ENCODE data around the gene NAALAD2. TPM values are rescaled to one million over a fixed set of nuclear protein-coding genes. Genes with fewer than 3 reads are reported as not detected.
"Not testable (repeated sequence)": the region's sequence is repeated elsewhere in the genome, so short reads cannot be mapped to it uniquely, and the experiment has no call there.

The NAALAD2 gene
- total RNA-seq, 1 experiment from 2014 or later, result 2.1 TPM

DNA sequence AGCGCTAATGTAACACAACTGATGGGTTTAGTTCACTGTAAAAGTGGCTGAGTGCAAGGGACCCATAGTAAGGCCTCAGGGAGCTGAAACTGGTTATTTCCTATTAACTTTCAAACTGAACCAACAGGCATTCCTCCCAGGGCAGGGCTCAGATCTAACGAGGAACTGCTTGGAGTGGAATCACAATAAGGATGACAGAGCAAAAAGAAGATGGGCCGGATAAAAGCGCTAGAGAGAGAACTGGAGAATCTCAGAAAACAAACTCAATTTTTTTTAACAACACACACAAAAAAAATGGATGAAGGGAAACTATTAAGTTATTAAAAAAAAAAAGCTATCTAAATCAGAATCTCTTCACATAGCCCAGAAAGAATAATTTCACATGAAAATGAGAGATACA lies 102.5 kb downstream of the NAALAD2 start:
- Mint-ChIP-seq H3K4me3 (no peak overlapping the region), H3K9me3 (peaks cover 3% of the 10 kb centered on the region in 2 experiments; a peak in 2 of 5 replicates), H3K27ac (peak overlapping the region in 1 of 3 experiments; percentile 37; a peak in 1 of 7 replicates), H3K36me3 (ENCODE audit: insufficient read depth in 1 of 3, low read depth in 3 of 3) (peaks cover 0 to 4% (median 0%) of the 10 kb centered on the region in 3 experiments; a peak in 2 of 7 replicates), H3K27me3 (ENCODE audit: low read depth) (no peaks in the 10 kb centered on the region), H3K4me1 (peaks cover 29 to 31% of the 10 kb centered on the region in 2 experiments)
- H3K79me2 ChIP-seq (ENCODE audit: insufficient read depth, low read length), result no peaks in the 10 kb centered on the region
- H3K79me1 ChIP-seq (ENCODE audit: insufficient read depth, low read depth, low read length, poor library complexity, severe bottlenecking), result no peaks in the 10 kb centered on the region
- no peak overlapping the region for H2BK120ac ChIP-seq (ENCODE audit: low read depth, low read length, poor library complexity, severe bottlenecking)
- H2BK15ac ChIP-seq (ENCODE audit: low read depth, low read length), result no peak overlapping the region
- no peak overlapping the region for H3T11ph ChIP-seq (ENCODE audit: low read length)
- no peak overlapping the region for H3K27ac ChIP-seq (ENCODE audit: insufficient read length, low read depth, low read length)
- no peak overlapping the region for H3K4me2 ChIP-seq (ENCODE audit: insufficient read depth, insufficient read length, low read length)
- no peak overlapping the region for H3K23ac ChIP-seq (ENCODE audit: insufficient read length, low read depth, low read length)
- H3K9me3 ChIP-seq (ENCODE audit: control insufficient read depth, low read depth, low read length), result no peaks in the 10 kb centered on the region
- no peak overlapping the region for H2BK12ac ChIP-seq (ENCODE audit: insufficient read length, low read depth, low read length)
- H4K20me1 ChIP-seq (ENCODE audit: control insufficient read depth, insufficient read depth, insufficient read length), result no peaks in the 10 kb centered on the region
- no peak overlapping the region for H2AFZ ChIP-seq (ENCODE audit: low read length)
- no CpG with 5 or more reads among the region's 4 CpGs for WGBS (ENCODE audit: extremely low coverage, insufficient read length, low lambda C conversion rate)
- H2BK20ac ChIP-seq (ENCODE audit: low read depth, low read length, poor library complexity, severe bottlenecking), result no peak overlapping the region
- H3K18ac ChIP-seq (ENCODE audit: insufficient read length, low read depth, low read length), result no peak overlapping the region
- no peak for DNase-seq
- no peaks in the 10 kb centered on the region for H3K4me1 ChIP-seq (ENCODE audit: insufficient read depth, low read length)
- no peak overlapping the region for H4K91ac ChIP-seq (ENCODE audit: insufficient read length, low read depth, low read length)
- no peak overlapping the region for H3K56ac ChIP-seq (ENCODE audit: insufficient read length, low read depth, low read length)
- H3K27me3 ChIP-seq (ENCODE audit: insufficient read depth, low read length), result no peaks in the 10 kb centered on the region
- TF ChIP-seq, protein P1, sequence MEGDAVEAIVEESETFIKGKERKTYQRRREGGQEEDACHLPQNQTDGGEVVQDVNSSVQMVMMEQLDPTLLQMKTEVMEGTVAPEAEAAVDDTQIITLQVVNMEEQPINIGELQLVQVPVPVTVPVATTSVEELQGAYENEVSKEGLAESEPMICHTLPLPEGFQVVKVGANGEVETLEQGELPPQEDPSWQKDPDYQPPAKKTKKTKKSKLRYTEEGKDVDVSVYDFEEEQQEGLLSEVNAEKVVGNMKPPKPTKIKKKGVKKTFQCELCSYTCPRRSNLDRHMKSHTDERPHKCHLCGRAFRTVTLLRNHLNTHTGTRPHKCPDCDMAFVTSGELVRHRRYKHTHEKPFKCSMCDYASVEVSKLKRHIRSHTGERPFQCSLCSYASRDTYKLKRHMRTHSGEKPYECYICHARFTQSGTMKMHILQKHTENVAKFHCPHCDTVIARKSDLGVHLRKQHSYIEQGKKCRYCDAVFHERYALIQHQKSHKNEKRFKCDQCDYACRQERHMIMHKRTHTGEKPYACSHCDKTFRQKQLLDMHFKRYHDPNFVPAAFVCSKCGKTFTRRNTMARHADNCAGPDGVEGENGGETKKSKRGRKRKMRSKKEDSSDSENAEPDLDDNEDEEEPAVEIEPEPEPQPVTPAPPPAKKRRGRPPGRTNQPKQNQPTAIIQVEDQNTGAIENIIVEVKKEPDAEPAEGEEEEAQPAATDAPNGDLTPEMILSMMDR (conservative IDR thresholded peaks at IDR 0.05), result no peak
- no peak overlapping the region for H3K14ac ChIP-seq (ENCODE audit: insufficient read depth, low read length)
- H2BK5ac ChIP-seq (ENCODE audit: insufficient read length, low read length), result no peak overlapping the region
- no peak overlapping the region for H2AK5ac ChIP-seq (ENCODE audit: insufficient read length, low read length)
- H3K9ac ChIP-seq (ENCODE audit: extremely low read depth, insufficient read length, low read length), result no peak overlapping the region
- H3K23me2 ChIP-seq (ENCODE audit: insufficient read length, low read depth, low read length, poor library complexity, severe bottlenecking), result no peaks in the 10 kb centered on the region
- H3K4ac ChIP-seq (ENCODE audit: low read depth, low read length), result no peak overlapping the region
- no peak overlapping the region for H4K5ac ChIP-seq (ENCODE audit: insufficient read length, low read depth, low read length)
- H4K8ac ChIP-seq (replicated peaks; ENCODE audit: insufficient read length, low read depth, low read length), result no peak overlapping the region

DNA sequence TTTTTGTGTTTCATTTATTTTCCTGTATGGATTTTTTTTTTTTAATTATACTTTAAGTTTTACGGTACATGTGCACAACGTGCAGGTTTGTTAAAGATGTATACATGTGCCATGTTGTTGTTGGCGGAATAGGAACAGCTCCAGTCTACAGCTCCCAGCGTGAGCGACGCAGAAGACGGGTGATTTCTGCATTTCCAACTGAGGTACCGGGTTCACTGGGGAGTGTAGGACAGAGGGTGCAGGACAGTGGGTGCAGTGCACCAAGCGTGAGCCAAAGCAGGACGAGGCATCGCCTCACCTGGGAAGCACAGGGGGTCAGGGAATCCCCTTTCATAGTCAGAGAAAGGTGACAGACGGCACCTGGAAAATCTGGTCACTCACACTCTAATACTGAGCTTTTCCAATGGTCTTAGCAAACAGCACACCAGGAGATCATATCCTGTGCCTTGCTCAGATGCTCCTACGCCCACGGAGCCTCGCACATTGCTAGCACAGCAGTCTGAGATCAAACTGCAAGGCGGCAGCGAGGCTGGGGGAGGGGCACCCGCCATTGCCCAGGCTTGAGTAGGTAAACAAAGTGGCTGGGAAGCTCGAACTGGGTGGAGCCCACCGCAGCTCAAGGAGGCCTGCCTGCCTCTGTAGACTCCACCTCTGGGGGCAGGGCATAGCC lies 105.6 kb downstream of the NAALAD2 start:
- not testable (repeated sequence) for H4K8ac ChIP-seq (replicated peaks; ENCODE audit: insufficient read length, low read depth, low read length); H2BK120ac ChIP-seq (ENCODE audit: low read depth, low read length, poor library complexity, severe bottlenecking); H2BK12ac ChIP-seq (ENCODE audit: insufficient read length, low read depth, low read length); H3K9me3 Mint-ChIP-seq; H4K91ac ChIP-seq (ENCODE audit: insufficient read length, low read depth, low read length); H2BK5ac ChIP-seq (ENCODE audit: insufficient read length, low read length); H2AFZ ChIP-seq (ENCODE audit: low read length); H3K9me3 ChIP-seq (ENCODE audit: control insufficient read depth, low read depth, low read length); H3K23ac ChIP-seq (ENCODE audit: insufficient read length, low read depth, low read length); H3K9ac ChIP-seq (ENCODE audit: extremely low read depth, insufficient read length, low read length); H3K27me3 ChIP-seq (ENCODE audit: insufficient read depth, low read length); H3K36me3 Mint-ChIP-seq (ENCODE audit: insufficient read depth in 1 of 3, low read depth in 3 of 3); H2BK15ac ChIP-seq (ENCODE audit: low read depth, low read length); H3T11ph ChIP-seq (ENCODE audit: low read length); H3K27ac ChIP-seq (ENCODE audit: insufficient read length, low read depth, low read length); H3K79me1 ChIP-seq (ENCODE audit: insufficient read depth, low read depth, low read length, poor library complexity, severe bottlenecking); H3K4me1 ChIP-seq (ENCODE audit: insufficient read depth, low read length); H3K18ac ChIP-seq (ENCODE audit: insufficient read length, low read depth, low read length); H3K4ac ChIP-seq (ENCODE audit: low read depth, low read length); H3K56ac ChIP-seq (ENCODE audit: insufficient read length, low read depth, low read length); H4K5ac ChIP-seq (ENCODE audit: insufficient read length, low read depth, low read length); H3K23me2 ChIP-seq (ENCODE audit: insufficient read length, low read depth, low read length, poor library complexity, severe bottlenecking); H4K20me1 ChIP-seq (ENCODE audit: control insufficient read depth, insufficient read depth, insufficient read length); H2AK5ac ChIP-seq (ENCODE audit: insufficient read length, low read length); H2BK20ac ChIP-seq (ENCODE audit: low read depth, low read length, poor library complexity, severe bottlenecking); H3K79me2 ChIP-seq (ENCODE audit: insufficient read depth, low read length); H3K14ac ChIP-seq (ENCODE audit: insufficient read depth, low read length); H3K27me3 Mint-ChIP-seq (ENCODE audit: low read depth)
- peak; percentile 48 for DNase-seq
- Mint-ChIP-seq H3K4me1 (peaks cover 49 to 55% of the 10 kb centered on the region in 2 experiments), H3K4me3 (peak overlapping the region; percentile 62 to 69), H3K27ac (peak overlapping the region; percentile 56 to 98 (median 93); a peak in 6 of 7 replicates)
- H3K4me2 ChIP-seq (ENCODE audit: insufficient read depth, insufficient read length, low read length), result peak overlapping the region; percentile 1
- no CpG with 5 or more reads among the region's 20 CpGs for WGBS (ENCODE audit: extremely low coverage, insufficient read length, low lambda C conversion rate)
